GM15510 (cell line): Measurements from ENCODE around the gene VPS37C.

Experiments
- POLR2A ChIP-seq: IDR thresholded peaks from 3 replicates; pipeline ENCODE4 v1.6.1; 2011; ENCODE audit warnings: borderline replicate concordance; ENCODE audit not compliant: insufficient read length; ENCODE audit errors: extremely low read depth

The VPS37C gene

DNA sequence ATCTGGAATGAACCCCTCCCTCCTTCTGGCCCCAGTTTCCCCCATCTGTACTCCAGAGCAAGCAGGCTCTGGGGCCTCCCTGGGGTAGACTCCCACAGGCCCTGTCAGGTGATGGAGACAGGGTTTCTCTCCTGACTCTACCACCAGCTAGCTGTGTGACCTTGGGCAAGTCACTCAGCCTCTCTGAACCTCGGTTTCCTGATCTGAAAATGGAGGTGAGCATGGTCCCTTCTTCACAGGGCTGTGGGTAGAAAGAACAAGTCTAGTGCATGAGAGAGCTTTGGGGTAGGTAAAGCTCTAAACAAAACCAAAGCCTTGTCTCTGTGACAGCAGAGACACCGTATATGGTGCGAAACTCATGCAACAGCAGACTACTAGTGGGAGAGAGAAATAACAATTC is 53.3 kb downstream of the VPS37C start:
- no peak for TF ChIP-seq POLR2A

DNA sequence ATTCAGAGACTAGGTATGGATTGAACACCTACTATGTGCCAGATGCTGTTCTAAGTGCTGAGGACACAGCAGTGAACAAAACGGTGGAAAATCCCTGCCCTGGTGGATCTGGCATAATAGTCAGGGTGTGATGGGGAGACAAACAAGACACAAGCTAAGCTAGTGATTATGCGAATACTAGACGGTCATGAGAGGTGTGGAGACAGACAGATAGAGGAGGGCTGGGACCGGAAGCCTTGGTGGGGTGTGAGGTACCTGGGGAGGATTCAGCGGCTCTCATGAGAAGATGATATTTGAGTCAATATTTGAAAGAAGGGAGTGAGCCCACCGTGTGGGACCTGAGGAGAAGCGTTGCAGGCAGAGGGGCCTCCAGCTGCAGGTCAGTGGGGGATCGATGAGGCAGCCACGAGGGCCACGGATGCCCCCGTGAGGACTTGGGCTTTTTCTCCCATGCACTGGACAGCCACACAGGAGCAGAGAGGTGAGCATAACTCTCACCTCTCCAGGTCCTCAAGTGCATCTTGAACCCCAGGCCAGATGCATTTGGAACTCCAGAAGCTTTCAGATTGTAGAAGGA is 54.2 kb downstream of the VPS37C start:
- no peak for TF ChIP-seq POLR2A

GRCh38 chr11:61106296-61106695 is 54.9 kb downstream of the VPS37C start:
- no peak for TF ChIP-seq POLR2A

GRCh38 chr11:61104963-61105362 is 56.3 kb downstream of the VPS37C start:
- no peak for TF ChIP-seq POLR2A

GRCh38 chr11:61103851-61104423 is 57.3 kb downstream of the VPS37C start:
- TF ChIP-seq POLR2A = no peak

GRCh38 chr11:61102667-61103571 is 58.3 kb downstream of the VPS37C start:
- no peak for TF ChIP-seq POLR2A

GRCh38 chr11:61098778-61099177 is 62.4 kb downstream of the VPS37C start:
- no peak for TF ChIP-seq POLR2A

DNA sequence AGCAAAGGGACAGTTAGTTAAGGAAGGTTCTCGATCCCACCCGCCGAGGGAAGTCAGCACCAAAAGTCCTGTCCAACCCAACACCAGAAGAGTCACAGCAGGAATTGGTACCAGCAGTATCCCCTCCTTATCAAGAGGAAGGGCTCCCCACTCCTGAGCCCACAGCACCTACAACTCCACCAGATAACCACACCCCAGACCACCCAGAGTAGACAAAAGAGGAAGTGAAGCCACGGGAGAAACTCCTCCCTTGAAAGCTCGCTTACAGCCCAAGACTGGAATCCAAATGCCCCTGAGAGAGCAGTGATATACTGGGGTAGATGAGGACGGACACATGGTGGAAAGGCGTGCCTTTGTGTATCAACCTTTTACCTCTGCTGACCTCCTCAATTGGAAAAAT is 66.2 kb downstream of the VPS37C start:
- TF ChIP-seq POLR2A = no peak

GRCh38 chr11:61092908-61093763 is 68.1 kb downstream of the VPS37C start:
- TF ChIP-seq POLR2A = no peak

- TF ChIP-seq POLR2A = peak; percentile 47
Observed at GRCh38 chr11:61092280-61092766, 68.9 kb downstream of the VPS37C start.

DNA sequence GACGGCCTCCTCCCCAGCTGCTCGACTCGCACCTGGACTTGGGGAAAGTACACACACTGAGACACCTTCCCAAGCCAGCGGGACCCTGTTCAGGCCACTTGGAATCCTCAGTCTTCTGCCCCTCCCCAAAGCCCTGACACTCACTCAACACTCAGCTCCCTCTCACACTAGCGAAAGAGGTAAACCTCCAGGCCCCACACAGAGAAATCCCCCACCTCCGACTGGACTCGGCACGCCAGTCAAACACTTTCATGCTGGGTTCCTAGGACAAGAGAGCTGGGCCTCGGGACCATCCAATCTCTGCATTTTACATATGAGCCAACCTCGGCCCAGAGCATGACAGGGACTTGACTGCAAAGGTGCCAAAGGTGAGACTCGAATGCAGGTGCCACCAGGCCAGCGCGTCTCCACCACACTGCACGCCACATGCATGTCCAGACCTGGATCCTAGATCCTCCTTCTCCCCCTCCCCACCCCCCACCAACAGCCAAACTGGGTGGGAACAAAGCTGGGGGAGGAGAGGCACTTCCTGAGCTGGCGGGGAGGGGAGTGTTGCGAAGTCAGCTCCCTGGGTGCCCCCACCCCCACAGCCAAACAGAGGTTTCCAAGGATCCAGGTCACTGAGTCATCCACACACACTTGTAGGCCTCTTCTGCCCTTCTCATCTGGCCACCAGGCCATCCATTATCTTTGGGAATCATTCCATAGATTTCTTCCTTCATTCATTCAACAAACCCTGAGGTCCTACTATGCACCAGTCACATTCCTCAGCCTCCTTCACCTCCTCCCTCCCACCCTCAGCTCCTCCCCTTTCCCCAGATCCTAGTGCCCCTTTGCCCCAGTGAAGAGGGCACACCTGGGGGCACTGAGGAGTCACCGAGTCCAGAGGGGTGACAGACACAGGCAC is 69.6 kb downstream of the VPS37C start:
- TF ChIP-seq POLR2A = no peak

DNA sequence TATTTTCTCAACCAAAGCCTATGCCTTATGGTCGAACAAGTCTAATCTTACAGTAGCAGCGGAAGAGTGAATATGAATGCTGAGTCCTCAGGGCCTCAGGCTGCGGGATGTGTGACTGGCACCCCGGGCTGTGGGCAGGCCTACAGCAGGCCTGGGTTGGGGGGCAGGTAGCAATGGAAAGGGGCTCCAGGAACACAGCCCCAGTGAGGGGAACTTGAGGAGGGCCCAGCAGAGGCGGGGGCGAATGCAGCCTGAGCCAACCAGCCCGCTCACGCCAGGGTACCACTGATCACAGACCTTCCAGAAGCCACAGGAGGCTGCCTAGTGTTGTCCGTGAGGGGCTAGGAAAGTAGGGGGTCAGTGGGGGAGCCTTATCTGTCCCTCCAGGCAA is 70.2 kb downstream of the VPS37C start:
- TF ChIP-seq POLR2A = no peak

GRCh38 chr11:61090521-61090920 is 70.7 kb downstream of the VPS37C start:
- TF ChIP-seq POLR2A = no peak
